ENCODE measurements around the gene ARHGAP26. TPM values are rescaled to one million over a fixed set of nuclear protein-coding genes. Genes with fewer than 3 reads are reported as not detected.

Gene ARHGAP26
- total and polyA plus RNA-seq, 9 donors = 1.9 to 47.1 (median 12.0) TPM

- no peak for DNase-seq
- intact Hi-C loops (cut with DNase I) = no loop called here
- Histone ChIP-seq H3K27ac (no peak overlapping the region), H3K4me1 (ENCODE audit: insufficient read depth) (peaks cover 9% of the 10 kb centered on the region), H3K4me3 (no peak overlapping the region), H3K27me3 (no peaks in the 10 kb centered on the region), H3K36me3 (no peaks in the 10 kb centered on the region), H3K9me3 (no peaks in the 10 kb centered on the region)
- TF ChIP-seq CTCF (IDR thresholded peaks at IDR 0.05) = no peak
- no peak for TF ChIP-seq EP300 (IDR thresholded peaks at IDR 0.05)
- TF ChIP-seq POLR2A (IDR thresholded peaks at IDR 0.05) = no peak
- WGBS, 3 donors = 96 to 100% (median 97%) methylated on average over 1 of the region's 1 CpG
Observed at GRCh38 chr5:143046314-143046713, 276.1 kb downstream of the ARHGAP26 start.

GRCh38 chr5:143047091-143047490 lies 276.9 kb downstream of the ARHGAP26 start:
- Histone ChIP-seq H3K27me3 (no peaks in the 10 kb centered on the region), H3K4me3 (no peak overlapping the region), H3K9me3 (no peaks in the 10 kb centered on the region), H3K27ac (no peak overlapping the region), H3K36me3 (no peaks in the 10 kb centered on the region), H3K4me1 (ENCODE audit: insufficient read depth) (peaks cover 5% of the 10 kb centered on the region)
- TF ChIP-seq CTCF (IDR thresholded peaks at IDR 0.05) (no peak), POLR2A (IDR thresholded peaks at IDR 0.05) (no peak), EP300 (IDR thresholded peaks at IDR 0.05) (no peak)
- no peak for DNase-seq
- WGBS, 3 donors = 87 to 97% (median 90%) methylated on average over 1 of the region's 1 CpG
- intact Hi-C loops (cut with DNase I) = no loop called here

GRCh38 chr5:143050183-143050582 lies 280.0 kb downstream of the ARHGAP26 start:
- H3K4me1 ChIP-seq (ENCODE audit: insufficient read depth) = peaks cover 3% of the 10 kb centered on the region
- no peak for DNase-seq
- TF ChIP-seq EP300 (IDR thresholded peaks at IDR 0.05) (no peak), POLR2A (IDR thresholded peaks at IDR 0.05) (no peak), CTCF (IDR thresholded peaks at IDR 0.05) (no peak)
- H3K27me3 ChIP-seq = no peaks in the 10 kb centered on the region
- H3K36me3 ChIP-seq = no peaks in the 10 kb centered on the region
- H3K27ac ChIP-seq = no peak overlapping the region
- no peaks in the 10 kb centered on the region for H3K9me3 ChIP-seq
- WGBS, 3 donors = 92 to 96% (median 93%) methylated on average over 4 of the region's 4 CpGs
- intact Hi-C loops (cut with DNase I) = no loop called here
- H3K4me3 ChIP-seq = no peak overlapping the region

GRCh38 chr5:143051244-143052058 lies 281.3 kb downstream of the ARHGAP26 start:
- intact Hi-C loops (cut with DNase I) = no loop called here
- no peak for TF ChIP-seq EP300 (IDR thresholded peaks at IDR 0.05)
- no peak for TF ChIP-seq CTCF (IDR thresholded peaks at IDR 0.05)
- no peak for TF ChIP-seq POLR2A (IDR thresholded peaks at IDR 0.05)
- Histone ChIP-seq H3K4me1 (ENCODE audit: insufficient read depth) (peaks cover 3% of the 10 kb centered on the region), H3K27me3 (no peaks in the 10 kb centered on the region), H3K9me3 (no peaks in the 10 kb centered on the region), H3K27ac (peak overlapping the region in 1 of 2 donors; percentile 24), H3K4me3 (no peak overlapping the region), H3K36me3 (no peaks in the 10 kb centered on the region)
- WGBS, 3 donors = 14 to 17% (median 15%) methylated on average over 7 of the region's 7 CpGs
- peak in 3 of 5 donors; percentile 15 to 37 (median 32) for DNase-seq
